Calu3 (cell line): ENCODE results near the gene RGS3. TPM values are rescaled to one million over a fixed set of nuclear protein-coding genes. Genes with fewer than 3 reads are reported as not detected.

Experiments
- BruUV-seq: library from RNA; stranded (reverse); fragments of 400-500 nt; replicated peaks from 2 replicates; lab custom pipeline; 2021; lab: Mats Ljungman, UMichigan
- CTCF ChIA-PET: fragments of 300-600 bp; sonication (Branson Sonifier 250); formaldehyde crosslinking; loops from one replicate; lab custom pipeline; 2022; ENCODE audit warnings: antibody characterized with exemption; lab: Charles Lee
- DNase-seq: peaks from one replicate; pipeline ENCODE4 v3.0.0; 2022
- H3K27ac Mint-ChIP-seq: one replicate; pipeline ENCODE4 v1.8.0; 2022; ENCODE audit warnings: mixed read lengths; ENCODE audit not compliant: unreplicated experiment
- H3K27me3 Mint-ChIP-seq: one replicate; pipeline ENCODE4 v1.8.0; 2022; ENCODE audit warnings: mixed read lengths; ENCODE audit not compliant: unreplicated experiment
- H3K36me3 Mint-ChIP-seq: one replicate; pipeline ENCODE4 v1.8.0; 2022; ENCODE audit warnings: mild to moderate bottlenecking, moderate library complexity, mixed read lengths; ENCODE audit not compliant: insufficient read depth, unreplicated experiment
- H3K4me1 Mint-ChIP-seq: one replicate; pipeline ENCODE4 v1.8.0; 2022; ENCODE audit warnings: mild to moderate bottlenecking, low read depth, mixed read lengths; ENCODE audit not compliant: unreplicated experiment
- H3K4me3 Mint-ChIP-seq: one replicate; pipeline ENCODE4 v1.8.0; 2022; ENCODE audit warnings: mild to moderate bottlenecking, low read depth, moderate library complexity, mixed read lengths; ENCODE audit not compliant: unreplicated experiment
- H3K9me3 Mint-ChIP-seq: one replicate; pipeline ENCODE4 v1.8.0; 2022; ENCODE audit warnings: low read depth, mixed read lengths; ENCODE audit not compliant: unreplicated experiment
- CTCF ChIP-seq: fragments of 200-600 bp; IDR thresholded peaks from one replicate; pipeline ENCODE4 v1.8.0; 2022; ENCODE audit warnings: antibody characterized with exemption; ENCODE audit not compliant: unreplicated experiment
- intact Hi-C: fragments of 100-400 bp; cut with micrococcal nuclease; formaldehyde crosslinking; loops from one replicate; pipeline ENCODE4 v1.10.0; 2022; ENCODE audit not compliant: unreplicated experiment
- total RNA-seq: library from RNA; stranded (reverse); gene quantifications from 2 replicates; pipeline ENCODE4 v1.2.3, GENCODE V29; 2022

RGS3 gene
- total RNA-seq, 1 experiment from 2014 or later, result 61.8 TPM

- CTCF ChIA-PET, result no interaction called here
- Mint-ChIP-seq H3K4me3 (no peak overlapping the region), H3K4me1 (no peaks in the 10 kb centered on the region), H3K27ac (no peak overlapping the region), H3K27me3 (no peaks in the 10 kb centered on the region), H3K36me3 (peaks cover 8% of the 10 kb centered on the region), H3K9me3 (no peaks in the 10 kb centered on the region)
- BruUV-seq, result no TSS peak
- no peak for DNase-seq
- no peak for TF ChIP-seq CTCF
- intact Hi-C loops, result no loop called here
Measured at GRCh38 chr9:113529336-113530009, 65.9 kb downstream of the RGS3 start.

GRCh38 chr9:113530022-113530635 lies 66.6 kb downstream of the RGS3 start:
- H3K4me1 Mint-ChIP-seq, result no peaks in the 10 kb centered on the region
- DNase-seq, result no peak
- no peak overlapping the region for H3K4me3 Mint-ChIP-seq
- H3K27me3 Mint-ChIP-seq, result no peaks in the 10 kb centered on the region
- intact Hi-C loops, result no loop called here
- no TSS peak for BruUV-seq
- CTCF ChIA-PET, result no interaction called here
- H3K27ac Mint-ChIP-seq, result no peak overlapping the region
- H3K9me3 Mint-ChIP-seq, result no peaks in the 10 kb centered on the region
- TF ChIP-seq CTCF, result no peak
- H3K36me3 Mint-ChIP-seq, result peaks cover 8% of the 10 kb centered on the region

GRCh38 chr9:113530942-113531341 lies 67.4 kb downstream of the RGS3 start:
- Mint-ChIP-seq H3K36me3 (peaks cover 8% of the 10 kb centered on the region), H3K9me3 (no peaks in the 10 kb centered on the region), H3K27me3 (no peaks in the 10 kb centered on the region), H3K4me3 (no peak overlapping the region), H3K4me1 (no peaks in the 10 kb centered on the region), H3K27ac (no peak overlapping the region)
- CTCF ChIA-PET, result no interaction called here
- intact Hi-C loops, result no loop called here
- BruUV-seq, result no TSS peak
- DNase-seq, result no peak
- TF ChIP-seq CTCF, result no peak

- intact Hi-C loops, result no loop called here
- no peaks in the 10 kb centered on the region for H3K9me3 Mint-ChIP-seq
- DNase-seq, result no peak
- no peak overlapping the region for H3K4me3 Mint-ChIP-seq
- CTCF ChIA-PET, result interaction anchor here (0.6 kb wide), 1 partner anchor 11 kb away, joined by 4 read pairs; no protein-coding TSS in a partner anchor
- no peak for TF ChIP-seq CTCF
- H3K27me3 Mint-ChIP-seq, result no peaks in the 10 kb centered on the region
- no peaks in the 10 kb centered on the region for H3K4me1 Mint-ChIP-seq
- no peak overlapping the region for H3K27ac Mint-ChIP-seq
- no TSS peak for BruUV-seq
- H3K36me3 Mint-ChIP-seq, result peaks cover 8% of the 10 kb centered on the region
Measured at GRCh38 chr9:113531919-113532808, 68.6 kb downstream of the RGS3 start.
